Measurements from ENCODE around the gene PPP1R12B. TPM values are rescaled to one million over a fixed set of nuclear protein-coding genes. Genes with fewer than 3 reads are reported as not detected.
"Not testable (repeated sequence)": the region's sequence is repeated elsewhere in the genome, so short reads cannot be mapped to it uniquely, and the experiment has no call there.

PPP1R12B gene
- total RNA-seq, 2 donors from 2014 or later, result 18.2 to 33.0 TPM

DNA sequence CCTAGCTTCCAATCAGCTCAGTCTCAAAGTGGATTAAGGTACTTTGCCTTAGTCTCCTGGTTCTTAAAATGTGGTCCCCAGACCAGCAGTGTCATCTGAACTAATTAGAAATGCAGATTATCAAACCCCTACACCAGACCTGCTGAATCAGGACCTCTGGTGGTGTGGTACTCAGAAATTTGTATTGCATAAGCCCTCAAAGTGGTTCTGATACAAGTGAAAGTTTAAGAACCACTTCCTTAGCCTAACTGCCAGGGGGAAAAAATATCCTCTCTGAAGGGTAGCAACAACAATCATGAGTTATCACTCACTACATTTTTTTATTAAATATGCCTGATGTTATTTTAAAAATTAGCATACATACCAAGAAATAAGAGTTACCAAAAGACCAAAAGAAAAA lies 131.2 kb downstream of the PPP1R12B start:
- H3K27ac ChIP-seq; DNase-seq; H3K9me3 ChIP-seq; ATAC-seq; H3K36me3 ChIP-seq (replicated peaks in 1 of 2; ENCODE audit: insufficient read depth in 1 of 2, low read depth in 2 of 2); H3K27me3 ChIP-seq; intact Hi-C loops (cut with DNase I); H3K4me3 ChIP-seq: not testable (repeated sequence)
- H3K4me1 ChIP-seq, result peaks cover 21% of the 10 kb centered on the region

DNA sequence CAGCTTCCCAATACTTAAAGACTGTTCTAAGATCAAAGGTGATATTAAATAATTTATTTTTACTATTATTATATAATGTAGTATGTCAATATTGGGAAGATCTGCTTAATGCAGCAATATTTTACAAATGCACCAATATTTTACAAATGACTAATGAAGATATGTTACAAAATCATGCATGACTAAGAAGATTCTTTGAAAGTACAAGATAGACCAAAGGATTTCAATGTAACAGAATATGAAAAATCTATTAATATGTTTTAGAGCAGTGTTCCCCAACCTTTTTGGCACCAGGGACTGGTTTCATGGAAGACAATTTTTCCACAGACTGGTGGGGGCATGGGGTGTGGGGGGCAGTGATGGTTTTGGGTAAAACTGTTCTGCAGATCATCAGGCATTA lies 132.1 kb downstream of the PPP1R12B start:
- ATAC-seq; DNase-seq; H3K27me3 ChIP-seq; H3K4me3 ChIP-seq; H3K27ac ChIP-seq; H3K9me3 ChIP-seq; H3K36me3 ChIP-seq (replicated peaks in 1 of 2; ENCODE audit: insufficient read depth in 1 of 2, low read depth in 2 of 2); intact Hi-C loops (cut with DNase I): not testable (repeated sequence)
- peaks cover 21% of the 10 kb centered on the region for H3K4me1 ChIP-seq

DNA sequence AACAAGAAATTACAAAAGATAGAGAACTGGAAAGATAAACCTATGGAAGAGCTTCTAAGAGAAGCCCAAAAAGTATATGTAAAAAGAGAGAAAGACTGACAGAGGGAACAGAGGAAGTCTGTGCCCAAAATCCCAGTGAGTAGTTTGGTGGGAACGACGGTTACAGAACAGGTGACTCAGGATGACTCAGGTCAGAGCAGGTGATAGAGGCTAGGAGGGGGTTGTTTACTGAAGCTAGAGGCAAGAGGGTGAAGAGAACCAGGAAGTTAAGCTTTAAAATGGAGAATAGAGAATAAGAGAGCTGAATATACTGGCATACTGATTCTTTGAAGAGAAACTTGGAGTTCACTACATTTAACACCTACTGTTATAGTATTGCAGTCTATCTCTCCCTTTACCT lies 134.9 kb downstream of the PPP1R12B start:
- H3K4me1 ChIP-seq, result peaks cover 21% of the 10 kb centered on the region
- ATAC-seq, result peak; percentile 81
- H3K27me3 ChIP-seq; H3K4me3 ChIP-seq; H3K9me3 ChIP-seq; intact Hi-C loops (cut with DNase I); H3K36me3 ChIP-seq (replicated peaks in 1 of 2; ENCODE audit: insufficient read depth in 1 of 2, low read depth in 2 of 2): not testable (repeated sequence)
- peak; percentile 36 to 65 (median 50) for DNase-seq
- 15 to 19% methylated on average over 2 of the region's 2 CpGs for WGBS, 2 donors
- H3K27ac ChIP-seq, result peak overlapping the region in 2 of 4 donors; percentile 37 to 71

DNA sequence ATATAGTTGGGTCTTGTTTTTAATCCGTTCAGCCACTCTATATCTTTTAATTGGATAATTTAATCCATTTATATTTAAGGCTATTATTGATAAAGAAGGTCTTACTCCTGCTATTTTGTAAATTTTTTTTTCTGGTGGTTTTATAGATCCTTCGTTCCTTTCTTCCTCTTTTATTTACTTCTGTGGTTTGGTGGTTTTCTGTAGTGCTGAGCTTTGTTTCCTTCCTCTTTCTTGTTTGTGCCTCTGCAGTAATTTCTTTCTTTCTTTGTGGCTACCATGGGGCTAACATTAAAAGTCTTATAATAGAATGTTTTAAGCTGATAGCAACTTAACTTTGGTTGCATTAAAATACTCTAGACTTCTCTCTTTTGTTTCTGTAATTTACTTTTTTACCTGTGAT lies 135.5 kb downstream of the PPP1R12B start:
- H3K4me3 ChIP-seq; intact Hi-C loops (cut with DNase I); H3K9me3 ChIP-seq; H3K36me3 ChIP-seq (replicated peaks in 1 of 2; ENCODE audit: insufficient read depth in 1 of 2, low read depth in 2 of 2); DNase-seq; ATAC-seq; H3K27me3 ChIP-seq: not testable (repeated sequence)
- peak overlapping the region in 1 of 4 donors; percentile 71 for H3K27ac ChIP-seq
- WGBS, 2 donors, result 73 to 93% methylated on average over 2 of the region's 2 CpGs
- peaks cover 21% of the 10 kb centered on the region for H3K4me1 ChIP-seq

DNA sequence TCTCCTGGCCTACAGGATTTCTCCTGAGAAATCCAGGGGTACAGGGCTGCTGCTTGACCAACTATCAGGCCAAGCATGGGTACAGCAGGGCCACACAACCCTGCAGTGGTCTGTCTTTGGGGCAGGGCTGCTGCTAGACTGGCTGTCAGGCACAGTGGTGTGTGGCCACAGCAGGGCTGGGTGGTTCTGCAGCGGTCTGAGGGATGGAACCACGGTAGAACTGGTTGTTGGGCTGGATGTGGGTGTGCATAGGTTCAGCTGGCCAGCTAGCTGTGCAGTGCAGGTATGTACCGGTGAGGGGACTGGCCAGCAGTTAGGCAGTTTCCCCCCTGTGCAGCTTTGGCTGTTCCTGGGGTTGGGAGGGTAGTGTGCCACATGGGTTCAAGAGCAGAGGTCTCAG lies 136.3 kb downstream of the PPP1R12B start:
- H3K36me3 ChIP-seq (replicated peaks in 1 of 2; ENCODE audit: insufficient read depth in 1 of 2, low read depth in 2 of 2); ATAC-seq; H3K27ac ChIP-seq; H3K4me3 ChIP-seq; H3K9me3 ChIP-seq; DNase-seq; H3K27me3 ChIP-seq; intact Hi-C loops (cut with DNase I): not testable (repeated sequence)
- peaks cover 17% of the 10 kb centered on the region for H3K4me1 ChIP-seq
- 100% methylated on average over 3 of the region's 3 CpGs for WGBS, 2 donors

DNA sequence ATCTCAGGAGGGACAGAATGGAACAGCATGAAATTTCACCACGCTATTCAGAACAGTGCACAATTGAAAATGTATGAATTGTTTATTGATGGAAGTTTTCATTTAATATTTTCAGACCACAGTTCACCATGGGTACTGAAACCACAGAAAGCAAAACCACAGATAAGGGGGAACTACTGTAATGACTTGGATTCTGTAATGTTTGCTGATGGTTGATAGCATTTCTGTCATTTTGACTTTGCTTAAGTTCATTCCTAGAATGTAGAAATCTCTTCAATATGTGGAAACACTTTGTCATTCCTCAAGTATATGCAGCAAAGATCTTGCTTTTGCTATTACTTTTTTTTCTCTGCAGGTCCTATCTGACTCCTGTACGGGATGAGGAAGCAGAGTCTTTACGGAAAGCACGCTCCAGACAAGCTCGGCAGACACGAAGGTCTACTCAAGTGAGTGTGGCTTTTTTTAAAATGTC lies 139.7 kb downstream of the PPP1R12B start:
- WGBS, 2 donors, result 86 to 96% methylated on average over 6 of the region's 6 CpGs
- H3K4me3 ChIP-seq; H3K9me3 ChIP-seq; H3K27me3 ChIP-seq; DNase-seq; intact Hi-C loops (cut with DNase I); H3K4me1 ChIP-seq; H3K27ac ChIP-seq; ATAC-seq; H3K36me3 ChIP-seq (replicated peaks in 1 of 2; ENCODE audit: insufficient read depth in 1 of 2, low read depth in 2 of 2): not testable (repeated sequence)

DNA sequence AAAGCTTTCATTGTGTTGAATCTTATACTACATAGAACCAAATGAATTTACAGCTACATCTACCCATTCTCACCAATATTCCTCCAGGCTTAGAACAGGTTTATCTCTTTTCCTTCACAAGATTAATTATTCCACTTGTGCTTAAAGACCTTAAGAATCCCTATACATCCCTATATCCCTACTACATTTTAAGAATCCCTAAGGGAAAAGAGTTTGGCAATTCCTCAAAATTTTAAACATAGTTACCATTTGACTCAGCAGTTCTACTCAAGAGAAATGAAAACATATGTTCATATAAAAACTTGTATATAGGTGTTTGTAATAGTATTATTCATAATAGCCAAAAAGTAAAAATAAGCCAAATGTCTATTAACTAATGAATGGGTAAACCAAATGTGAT lies 140.6 kb downstream of the PPP1R12B start:
- DNase-seq; H3K4me3 ChIP-seq; H3K36me3 ChIP-seq (replicated peaks in 1 of 2; ENCODE audit: insufficient read depth in 1 of 2, low read depth in 2 of 2); H3K9me3 ChIP-seq; H3K27me3 ChIP-seq; H3K27ac ChIP-seq; H3K4me1 ChIP-seq; ATAC-seq; intact Hi-C loops (cut with DNase I): not testable (repeated sequence)

DNA sequence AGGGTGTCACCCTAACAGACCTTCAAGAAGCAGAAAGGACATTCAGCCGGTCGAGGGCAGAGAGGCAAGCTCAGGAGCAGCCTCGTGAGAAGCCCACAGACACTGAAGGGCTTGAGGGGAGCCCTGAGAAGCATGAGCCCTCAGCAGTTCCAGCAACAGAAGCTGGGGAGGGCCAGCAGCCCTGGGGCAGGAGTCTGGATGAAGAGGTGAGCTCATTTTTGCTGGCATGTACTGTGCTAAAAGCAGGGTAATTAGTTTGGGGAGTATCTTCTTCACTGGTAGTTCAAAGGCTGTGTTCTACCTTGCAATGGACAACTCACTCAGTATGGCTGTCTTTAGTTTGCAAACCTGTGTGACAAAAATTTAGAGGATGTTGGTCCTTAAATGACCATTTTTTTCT lies 144.6 kb downstream of the PPP1R12B start:
- H3K27me3 ChIP-seq; H3K27ac ChIP-seq; ATAC-seq; H3K4me3 ChIP-seq; H3K36me3 ChIP-seq (replicated peaks in 1 of 2; ENCODE audit: insufficient read depth in 1 of 2, low read depth in 2 of 2); H3K4me1 ChIP-seq; DNase-seq; H3K9me3 ChIP-seq; intact Hi-C loops (cut with DNase I): not testable (repeated sequence)
- 58 to 65% methylated on average over 3 of the region's 3 CpGs for WGBS, 2 donors

DNA sequence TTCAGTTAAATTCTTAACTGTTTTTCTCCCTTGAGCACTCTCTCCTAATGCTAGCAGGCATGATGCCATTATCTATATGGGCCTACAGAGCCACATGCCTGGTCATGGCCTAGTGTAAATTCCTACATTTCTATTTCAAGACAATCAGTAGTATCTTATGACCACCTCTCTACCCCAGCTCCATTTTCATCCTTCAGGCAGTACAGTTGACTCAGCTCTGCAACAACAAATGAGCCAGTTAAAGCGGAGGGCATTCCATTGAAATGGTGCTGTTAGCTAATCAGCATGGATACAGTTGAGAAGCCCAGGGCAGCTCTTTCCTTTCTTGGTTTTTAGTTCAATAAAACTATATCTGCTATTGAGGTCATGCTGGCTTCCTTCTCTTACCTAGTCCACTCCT lies 150.0 kb downstream of the PPP1R12B start:
- peaks cover 2 to 9% of the 10 kb centered on the region in 2 donors for H3K36me3 ChIP-seq (replicated peaks in 1 of 2; ENCODE audit: insufficient read depth in 1 of 2, low read depth in 2 of 2)
- DNase-seq (no peak), ATAC-seq (no peak)
- H3K27me3 ChIP-seq, result no peaks in the 10 kb centered on the region
- TF ChIP-seq POLR2A (IDR thresholded peaks at IDR 0.05), result no peak
- TF ChIP-seq, protein P1, sequence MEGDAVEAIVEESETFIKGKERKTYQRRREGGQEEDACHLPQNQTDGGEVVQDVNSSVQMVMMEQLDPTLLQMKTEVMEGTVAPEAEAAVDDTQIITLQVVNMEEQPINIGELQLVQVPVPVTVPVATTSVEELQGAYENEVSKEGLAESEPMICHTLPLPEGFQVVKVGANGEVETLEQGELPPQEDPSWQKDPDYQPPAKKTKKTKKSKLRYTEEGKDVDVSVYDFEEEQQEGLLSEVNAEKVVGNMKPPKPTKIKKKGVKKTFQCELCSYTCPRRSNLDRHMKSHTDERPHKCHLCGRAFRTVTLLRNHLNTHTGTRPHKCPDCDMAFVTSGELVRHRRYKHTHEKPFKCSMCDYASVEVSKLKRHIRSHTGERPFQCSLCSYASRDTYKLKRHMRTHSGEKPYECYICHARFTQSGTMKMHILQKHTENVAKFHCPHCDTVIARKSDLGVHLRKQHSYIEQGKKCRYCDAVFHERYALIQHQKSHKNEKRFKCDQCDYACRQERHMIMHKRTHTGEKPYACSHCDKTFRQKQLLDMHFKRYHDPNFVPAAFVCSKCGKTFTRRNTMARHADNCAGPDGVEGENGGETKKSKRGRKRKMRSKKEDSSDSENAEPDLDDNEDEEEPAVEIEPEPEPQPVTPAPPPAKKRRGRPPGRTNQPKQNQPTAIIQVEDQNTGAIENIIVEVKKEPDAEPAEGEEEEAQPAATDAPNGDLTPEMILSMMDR (IDR thresholded peaks at IDR 0.05), result no peak
- no peaks in the 10 kb centered on the region for H3K4me1 ChIP-seq
- H3K27ac ChIP-seq, result no peak overlapping the region
- intact Hi-C loops (cut with DNase I), result no loop called here
- no peaks in the 10 kb centered on the region for H3K9me3 ChIP-seq
- 100% methylated on average over 1 of the region's 1 CpG for WGBS, 2 donors
- no peak overlapping the region for H3K4me3 ChIP-seq

DNA sequence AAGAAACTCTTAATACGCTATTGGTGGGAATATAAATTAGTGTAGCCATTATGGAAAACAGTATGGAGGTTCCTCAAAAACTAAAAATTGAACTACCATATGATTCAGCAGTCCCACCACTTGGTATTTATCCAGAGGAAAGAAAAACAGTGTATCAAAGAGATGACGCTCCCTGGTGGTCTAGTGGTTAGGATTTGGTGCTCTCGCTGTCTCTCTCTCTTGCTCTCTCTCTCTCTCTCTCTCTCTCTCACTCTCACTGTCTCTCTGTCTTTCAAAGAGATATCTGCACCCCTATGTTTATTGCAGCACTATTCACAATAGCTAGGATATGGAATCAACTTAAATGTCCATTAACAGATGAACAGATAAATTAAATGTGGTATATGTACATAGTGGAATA lies 151.5 kb downstream of the PPP1R12B start:
- H3K9me3 ChIP-seq; H3K4me1 ChIP-seq; ATAC-seq; H3K27ac ChIP-seq; H3K36me3 ChIP-seq (replicated peaks in 1 of 2; ENCODE audit: insufficient read depth in 1 of 2, low read depth in 2 of 2); H3K4me3 ChIP-seq; DNase-seq; H3K27me3 ChIP-seq: not testable (repeated sequence)
- 85 to 96% methylated on average over 3 of the region's 3 CpGs for WGBS, 2 donors
- intact Hi-C loops (cut with DNase I), result loop anchor here (10.0 kb wide), 1 partner anchor 95 kb away; no protein-coding TSS in a partner anchor

All from body of pancreas (tissue), 4 donors.